ENCODE data around the gene SEZ6.

SEZ6 gene

DNA sequence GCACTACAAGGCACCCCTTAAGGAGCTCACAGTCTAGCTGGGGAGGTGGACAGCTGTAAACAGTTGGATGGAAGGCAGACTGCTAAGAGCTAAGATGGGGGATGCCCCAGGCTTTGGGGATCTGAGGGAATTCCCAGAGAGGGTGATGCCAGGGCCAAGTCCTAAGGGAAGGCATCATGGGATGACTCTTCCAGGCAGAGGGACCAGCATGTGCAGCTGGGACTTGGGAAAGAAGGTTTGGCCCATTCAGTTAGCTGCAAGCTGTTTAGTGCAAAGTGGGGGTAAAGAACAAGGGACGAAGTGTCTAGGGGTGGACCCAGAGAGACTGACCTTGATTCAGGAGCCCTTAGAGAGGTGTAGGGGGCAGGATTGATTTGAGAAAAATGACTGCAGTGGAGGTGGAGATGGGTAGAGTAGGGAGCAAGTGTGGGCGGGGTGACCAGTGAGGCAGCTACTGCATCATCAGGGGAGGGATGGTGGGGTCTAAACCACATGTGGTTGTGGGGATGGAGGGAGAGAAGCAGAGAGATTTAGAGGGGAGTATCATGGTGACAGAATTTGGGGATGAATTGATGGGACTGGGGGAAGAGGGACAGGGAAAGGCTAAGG is 27.4 kb downstream of the SEZ6 start:
- H3K27ac ChIP-seq (ENCODE audit: low read depth, low read length), result no peak overlapping the region
- no peaks in the 10 kb centered on the region for H3K27me3 ChIP-seq (ENCODE audit: control insufficient read depth, insufficient read depth, low read length)
- H3K9ac ChIP-seq (ENCODE audit: low read length), result no peak overlapping the region
- H3K36me3 ChIP-seq (ENCODE audit: control insufficient read depth, insufficient read depth, low read length), result no peaks in the 10 kb centered on the region
- no peak overlapping the region for H3K4me3 ChIP-seq (ENCODE audit: low read length)
- no peaks in the 10 kb centered on the region for H3K4me1 ChIP-seq (ENCODE audit: control insufficient read depth, insufficient read depth, low read length)

DNA sequence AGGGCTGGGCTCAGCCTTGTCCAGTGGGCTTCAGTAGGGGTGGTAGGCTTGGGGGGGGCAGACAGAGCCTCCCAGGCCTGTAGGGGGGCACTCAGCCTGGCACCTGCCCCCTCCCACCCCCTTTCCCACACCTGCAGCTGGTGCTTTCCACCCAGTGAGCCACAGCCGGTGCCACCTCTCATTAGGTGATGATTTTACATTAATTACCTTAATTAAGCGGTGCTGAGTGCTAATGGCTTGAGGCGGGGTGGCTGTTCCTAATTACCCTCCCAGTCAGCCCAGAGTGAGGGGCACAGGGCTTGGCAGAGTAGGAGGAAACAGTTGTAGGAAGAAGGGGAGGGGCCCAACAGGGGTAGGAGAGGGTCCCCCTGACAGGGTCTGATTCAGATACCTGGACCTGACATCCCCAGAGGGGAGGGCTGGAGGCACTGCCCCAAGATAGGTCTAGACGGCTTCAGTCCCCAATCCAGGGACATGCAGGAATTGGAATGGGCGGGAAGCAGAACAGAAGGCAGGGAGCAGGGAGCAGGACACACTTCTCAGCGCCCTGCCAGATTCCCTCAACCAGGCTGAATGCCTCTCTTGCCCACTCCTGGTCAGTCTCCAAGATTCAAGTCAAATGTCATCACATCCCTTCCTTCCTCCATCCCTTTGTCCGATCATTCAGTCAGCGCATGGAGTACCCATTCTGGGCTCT is 28.0 kb downstream of the SEZ6 start:
- Histone ChIP-seq H3K9ac (ENCODE audit: low read length) (no peak overlapping the region), H3K4me3 (ENCODE audit: low read length) (no peak overlapping the region), H3K27ac (ENCODE audit: low read depth, low read length) (no peak overlapping the region), H3K27me3 (ENCODE audit: control insufficient read depth, insufficient read depth, low read length) (no peaks in the 10 kb centered on the region), H3K4me1 (ENCODE audit: control insufficient read depth, insufficient read depth, low read length) (no peaks in the 10 kb centered on the region), H3K36me3 (ENCODE audit: control insufficient read depth, insufficient read depth, low read length) (no peaks in the 10 kb centered on the region)

DNA sequence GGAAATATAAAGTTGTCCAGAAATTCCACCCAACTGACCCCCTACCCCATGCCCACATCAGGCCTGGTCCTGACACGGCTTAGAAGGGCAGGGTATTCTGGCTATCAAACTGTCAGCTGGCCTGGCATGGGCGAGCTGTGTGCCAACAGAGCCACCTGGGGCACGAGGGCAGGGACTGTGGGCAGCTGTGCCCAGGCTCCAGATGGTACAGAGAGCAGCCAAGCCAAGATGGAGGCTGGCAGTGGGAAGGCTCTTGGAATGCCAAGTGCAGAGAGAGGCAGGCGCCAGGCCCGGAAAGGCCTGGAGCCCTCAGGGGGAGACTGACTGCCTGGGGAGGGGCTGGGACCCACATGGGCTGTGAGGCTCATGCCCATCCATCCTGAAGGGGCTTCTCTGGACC is 30.2 kb downstream of the SEZ6 start:
- Histone ChIP-seq H3K4me3 (ENCODE audit: low read length) (no peak overlapping the region), H3K4me1 (ENCODE audit: control insufficient read depth, insufficient read depth, low read length) (no peaks in the 10 kb centered on the region), H3K27ac (ENCODE audit: low read depth, low read length) (no peak overlapping the region), H3K9ac (ENCODE audit: low read length) (no peak overlapping the region), H3K27me3 (ENCODE audit: control insufficient read depth, insufficient read depth, low read length) (no peaks in the 10 kb centered on the region), H3K36me3 (ENCODE audit: control insufficient read depth, insufficient read depth, low read length) (no peaks in the 10 kb centered on the region)

DNA sequence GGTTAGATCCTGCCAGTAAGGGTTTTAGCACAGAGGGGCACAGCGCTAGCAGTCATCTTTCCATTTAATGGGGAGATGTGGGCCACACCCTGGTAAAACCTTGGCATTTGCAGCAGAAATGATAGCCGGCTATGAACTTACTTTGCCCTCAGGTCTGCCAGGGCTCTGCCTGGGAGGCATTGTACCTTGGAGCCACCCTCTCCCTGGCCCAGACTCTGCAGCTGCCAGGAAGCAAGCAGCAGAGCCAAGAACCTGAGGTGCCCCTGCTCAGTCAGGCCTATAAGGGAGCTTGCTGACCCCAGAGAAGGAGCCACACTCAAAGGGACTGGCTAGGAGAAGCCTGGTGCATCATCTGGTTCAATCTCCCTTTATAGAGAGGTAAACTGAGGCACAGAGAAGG is 30.8 kb downstream of the SEZ6 start:
- H3K27ac ChIP-seq (ENCODE audit: low read depth, low read length), result no peak overlapping the region
- no peak overlapping the region for H3K9ac ChIP-seq (ENCODE audit: low read length)
- no peaks in the 10 kb centered on the region for H3K4me1 ChIP-seq (ENCODE audit: control insufficient read depth, insufficient read depth, low read length)
- no peaks in the 10 kb centered on the region for H3K27me3 ChIP-seq (ENCODE audit: control insufficient read depth, insufficient read depth, low read length)
- no peak overlapping the region for H3K4me3 ChIP-seq (ENCODE audit: low read length)
- no peaks in the 10 kb centered on the region for H3K36me3 ChIP-seq (ENCODE audit: control insufficient read depth, insufficient read depth, low read length)

DNA sequence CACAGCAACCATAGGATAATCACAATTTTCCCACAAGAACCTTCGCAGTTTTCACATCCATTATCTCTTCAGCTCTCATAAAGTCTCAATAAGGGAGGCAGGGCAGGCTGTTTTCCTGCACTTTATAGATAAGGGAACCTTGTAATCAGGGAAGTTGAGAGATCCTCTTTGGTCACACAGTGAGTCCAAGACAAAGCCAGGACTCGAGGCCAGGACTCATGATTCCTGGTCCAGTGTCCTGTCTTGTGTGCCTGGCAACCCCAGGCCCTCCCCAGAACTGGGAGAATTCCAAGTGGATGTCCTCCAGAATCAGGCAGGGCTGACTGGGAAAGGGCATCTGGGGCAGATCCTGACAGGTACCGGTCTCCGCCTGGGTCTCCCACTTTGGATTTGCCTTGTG is 31.4 kb downstream of the SEZ6 start:
- H3K27ac ChIP-seq (ENCODE audit: low read depth, low read length), result no peak overlapping the region
- no peaks in the 10 kb centered on the region for H3K4me1 ChIP-seq (ENCODE audit: control insufficient read depth, insufficient read depth, low read length)
- no peaks in the 10 kb centered on the region for H3K27me3 ChIP-seq (ENCODE audit: control insufficient read depth, insufficient read depth, low read length)
- no peak overlapping the region for H3K4me3 ChIP-seq (ENCODE audit: low read length)
- H3K36me3 ChIP-seq (ENCODE audit: control insufficient read depth, insufficient read depth, low read length), result no peaks in the 10 kb centered on the region
- no peak overlapping the region for H3K9ac ChIP-seq (ENCODE audit: low read length)

DNA sequence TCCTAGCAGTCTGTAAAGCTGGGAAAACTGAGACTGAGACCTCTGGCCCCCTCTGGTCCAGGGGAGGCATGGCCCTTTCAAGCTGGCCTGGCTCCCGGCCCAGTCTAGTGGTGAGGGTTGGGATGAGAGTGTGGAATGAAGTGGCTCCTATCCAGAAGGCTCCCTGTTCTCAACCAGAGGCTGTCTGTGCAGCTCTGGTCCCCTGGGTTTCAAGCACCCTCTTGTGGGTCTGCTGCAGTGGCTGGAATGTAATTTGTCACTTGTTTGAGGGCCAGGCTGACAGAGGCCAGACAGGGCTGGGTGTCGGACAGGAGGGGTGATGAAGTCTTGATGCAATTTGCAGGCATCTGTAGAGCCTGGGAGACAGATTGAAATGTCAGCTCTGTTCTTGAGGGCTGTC is 32.4 kb downstream of the SEZ6 start:
- Histone ChIP-seq H3K4me1 (ENCODE audit: control insufficient read depth, insufficient read depth, low read length) (no peaks in the 10 kb centered on the region), H3K36me3 (ENCODE audit: control insufficient read depth, insufficient read depth, low read length) (no peaks in the 10 kb centered on the region), H3K27me3 (ENCODE audit: control insufficient read depth, insufficient read depth, low read length) (no peaks in the 10 kb centered on the region), H3K9ac (ENCODE audit: low read length) (no peak overlapping the region), H3K27ac (ENCODE audit: low read depth, low read length) (no peak overlapping the region), H3K4me3 (ENCODE audit: low read length) (no peak overlapping the region)

DNA sequence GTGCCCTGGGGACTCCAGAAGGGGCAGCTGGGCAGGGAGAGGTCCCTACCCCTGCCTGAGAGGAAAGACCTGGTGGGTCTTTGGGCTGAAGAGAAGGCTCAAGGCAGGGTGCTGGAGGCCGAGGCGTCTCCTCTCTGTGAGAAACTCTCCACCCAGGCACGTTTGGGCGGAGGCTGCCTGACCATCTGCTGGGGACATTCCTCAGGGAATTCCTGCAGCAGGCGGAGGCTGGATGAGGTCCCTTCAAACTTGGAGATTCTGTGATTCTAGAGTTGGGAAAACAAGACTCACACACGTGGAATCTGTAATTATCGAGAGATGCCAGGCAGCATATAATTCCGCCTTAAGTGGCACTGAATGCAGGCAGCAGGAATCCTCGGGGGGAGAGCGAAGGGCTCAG is 33.4 kb downstream of the SEZ6 start:
- Histone ChIP-seq H3K27ac (ENCODE audit: low read depth, low read length) (no peak overlapping the region), H3K36me3 (ENCODE audit: control insufficient read depth, insufficient read depth, low read length) (no peaks in the 10 kb centered on the region), H3K4me3 (ENCODE audit: low read length) (no peak overlapping the region), H3K4me1 (ENCODE audit: control insufficient read depth, insufficient read depth, low read length) (no peaks in the 10 kb centered on the region), H3K9ac (ENCODE audit: low read length) (no peak overlapping the region), H3K27me3 (ENCODE audit: control insufficient read depth, insufficient read depth, low read length) (no peaks in the 10 kb centered on the region)

DNA sequence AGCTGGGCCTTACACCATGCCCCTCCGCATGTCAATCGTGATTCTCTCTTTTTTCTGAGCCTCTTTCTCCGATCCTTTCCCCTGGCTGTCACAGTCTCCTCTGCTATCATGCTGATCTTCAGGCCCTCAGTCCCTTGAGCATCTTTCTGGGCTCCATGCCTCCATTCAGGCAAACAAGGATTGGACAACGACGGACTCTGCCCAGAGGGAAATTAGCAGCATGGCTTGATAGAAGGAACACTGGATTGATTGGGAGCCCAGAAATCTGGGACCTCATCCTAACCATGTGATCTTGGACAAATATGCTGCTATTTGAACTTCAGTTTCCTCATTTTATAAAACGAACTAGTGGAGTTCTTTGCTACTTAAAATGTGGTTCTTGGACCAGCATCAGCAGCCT is 35.0 kb downstream of the SEZ6 start:
- H3K27me3 ChIP-seq (ENCODE audit: control insufficient read depth, insufficient read depth, low read length), result no peaks in the 10 kb centered on the region
- H3K4me3 ChIP-seq (ENCODE audit: low read length), result no peak overlapping the region
- no peak overlapping the region for H3K27ac ChIP-seq (ENCODE audit: low read depth, low read length)
- no peak overlapping the region for H3K9ac ChIP-seq (ENCODE audit: low read length)
- no peaks in the 10 kb centered on the region for H3K4me1 ChIP-seq (ENCODE audit: control insufficient read depth, insufficient read depth, low read length)
- no peaks in the 10 kb centered on the region for H3K36me3 ChIP-seq (ENCODE audit: control insufficient read depth, insufficient read depth, low read length)

DNA sequence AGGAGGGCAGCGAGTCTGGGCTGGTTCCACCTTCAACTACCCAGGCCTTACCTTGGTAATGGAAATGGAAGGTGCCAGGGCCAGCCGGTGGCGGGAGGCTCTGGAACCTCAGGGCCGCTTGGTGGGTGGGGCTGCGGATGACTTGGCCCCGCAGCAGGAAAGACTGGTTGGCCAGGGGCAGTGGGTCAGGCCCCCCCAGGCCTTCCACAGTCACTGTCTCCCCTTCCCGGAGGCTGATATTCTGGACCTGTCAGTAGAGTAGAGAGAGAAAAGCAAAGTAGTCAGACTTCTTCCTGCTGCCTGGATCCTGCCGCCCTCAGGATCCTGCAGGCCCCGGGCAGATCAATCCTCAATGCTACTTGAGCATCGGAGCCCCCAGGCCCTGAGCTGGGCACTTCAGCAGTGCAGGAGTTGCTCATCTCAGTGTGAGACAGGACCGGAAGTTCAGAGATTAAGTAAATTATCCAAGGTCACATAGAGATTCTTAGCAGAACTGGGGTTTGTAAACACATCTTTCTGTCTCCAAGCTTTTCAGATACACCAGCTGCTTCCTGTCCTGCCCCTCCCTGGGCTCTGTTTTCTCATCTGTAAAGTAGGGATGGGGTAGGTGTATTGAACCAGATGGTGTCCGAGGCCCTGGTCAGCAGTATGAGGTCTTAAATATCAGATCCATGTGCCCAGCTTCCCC is 36.0 kb downstream of the SEZ6 start:
- Histone ChIP-seq H3K27ac (ENCODE audit: low read depth, low read length) (no peak overlapping the region), H3K27me3 (ENCODE audit: control insufficient read depth, insufficient read depth, low read length) (no peaks in the 10 kb centered on the region), H3K4me1 (ENCODE audit: control insufficient read depth, insufficient read depth, low read length) (no peaks in the 10 kb centered on the region), H3K9ac (ENCODE audit: low read length) (no peak overlapping the region), H3K36me3 (ENCODE audit: control insufficient read depth, insufficient read depth, low read length) (no peaks in the 10 kb centered on the region), H3K4me3 (ENCODE audit: low read length) (no peak overlapping the region)

DNA sequence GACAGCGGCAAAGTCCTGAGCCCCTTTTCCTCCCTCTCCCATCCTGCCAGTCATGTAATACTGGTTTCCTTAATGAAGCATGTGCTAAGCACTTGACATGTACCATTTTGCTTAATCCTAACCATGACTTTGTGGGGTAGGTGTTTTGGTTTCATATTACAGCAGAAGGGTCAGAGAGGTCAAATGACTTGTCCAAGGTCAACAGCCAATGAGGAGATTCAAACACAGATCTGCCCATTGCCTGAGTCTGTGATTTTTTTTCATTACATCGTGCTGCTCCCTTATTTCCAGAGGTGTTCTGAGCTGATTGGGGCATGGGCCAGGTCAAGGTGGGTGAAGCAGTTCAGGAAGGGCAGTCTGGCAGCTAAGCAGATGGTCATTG is 36.9 kb downstream of the SEZ6 start:
- no peak overlapping the region for H3K27ac ChIP-seq (ENCODE audit: low read depth, low read length)
- no peak overlapping the region for H3K9ac ChIP-seq (ENCODE audit: low read length)
- H3K4me1 ChIP-seq (ENCODE audit: control insufficient read depth, insufficient read depth, low read length), result no peaks in the 10 kb centered on the region
- no peak overlapping the region for H3K4me3 ChIP-seq (ENCODE audit: low read length)
- H3K36me3 ChIP-seq (ENCODE audit: control insufficient read depth, insufficient read depth, low read length), result no peaks in the 10 kb centered on the region
- H3K27me3 ChIP-seq (ENCODE audit: control insufficient read depth, insufficient read depth, low read length), result no peaks in the 10 kb centered on the region

DNA sequence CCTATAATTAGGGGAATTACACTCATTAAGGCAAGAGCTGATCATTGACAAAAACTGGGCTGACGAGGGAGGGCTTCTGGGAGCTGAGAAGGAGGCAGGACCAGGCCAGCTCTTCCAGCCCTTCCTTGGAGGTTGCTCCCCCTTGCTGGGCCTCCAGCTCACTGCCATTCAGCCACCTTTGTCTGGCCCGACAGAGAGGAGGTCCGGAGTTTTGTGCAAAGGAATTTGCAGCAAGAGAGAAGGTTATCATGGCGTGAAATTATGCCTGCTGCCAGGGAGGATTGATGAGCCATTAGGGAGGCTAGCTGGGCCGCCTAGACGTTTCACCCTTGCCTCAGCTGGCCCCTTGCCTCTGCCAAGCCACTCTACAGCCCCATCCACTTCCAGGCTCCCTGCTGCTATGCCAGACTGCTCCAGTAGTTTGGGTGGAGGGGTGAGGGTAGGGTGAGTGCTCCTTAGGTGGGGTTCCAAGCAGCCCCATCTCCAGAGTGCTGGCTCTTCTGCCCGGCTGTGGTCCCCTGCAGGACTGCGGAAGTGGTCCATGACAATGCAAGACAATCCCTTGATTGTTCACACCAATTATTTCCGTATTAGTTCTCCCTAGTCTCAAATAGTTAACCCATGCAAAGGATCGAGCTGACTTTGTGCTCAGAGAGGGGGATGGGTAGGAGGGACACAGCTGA is 37.5 kb downstream of the SEZ6 start:
- no peaks in the 10 kb centered on the region for H3K4me1 ChIP-seq (ENCODE audit: control insufficient read depth, insufficient read depth, low read length)
- no peak overlapping the region for H3K9ac ChIP-seq (ENCODE audit: low read length)
- H3K4me3 ChIP-seq (ENCODE audit: low read length), result no peak overlapping the region
- no peaks in the 10 kb centered on the region for H3K27me3 ChIP-seq (ENCODE audit: control insufficient read depth, insufficient read depth, low read length)
- H3K27ac ChIP-seq (ENCODE audit: low read depth, low read length), result no peak overlapping the region
- no peaks in the 10 kb centered on the region for H3K36me3 ChIP-seq (ENCODE audit: control insufficient read depth, insufficient read depth, low read length)

DNA sequence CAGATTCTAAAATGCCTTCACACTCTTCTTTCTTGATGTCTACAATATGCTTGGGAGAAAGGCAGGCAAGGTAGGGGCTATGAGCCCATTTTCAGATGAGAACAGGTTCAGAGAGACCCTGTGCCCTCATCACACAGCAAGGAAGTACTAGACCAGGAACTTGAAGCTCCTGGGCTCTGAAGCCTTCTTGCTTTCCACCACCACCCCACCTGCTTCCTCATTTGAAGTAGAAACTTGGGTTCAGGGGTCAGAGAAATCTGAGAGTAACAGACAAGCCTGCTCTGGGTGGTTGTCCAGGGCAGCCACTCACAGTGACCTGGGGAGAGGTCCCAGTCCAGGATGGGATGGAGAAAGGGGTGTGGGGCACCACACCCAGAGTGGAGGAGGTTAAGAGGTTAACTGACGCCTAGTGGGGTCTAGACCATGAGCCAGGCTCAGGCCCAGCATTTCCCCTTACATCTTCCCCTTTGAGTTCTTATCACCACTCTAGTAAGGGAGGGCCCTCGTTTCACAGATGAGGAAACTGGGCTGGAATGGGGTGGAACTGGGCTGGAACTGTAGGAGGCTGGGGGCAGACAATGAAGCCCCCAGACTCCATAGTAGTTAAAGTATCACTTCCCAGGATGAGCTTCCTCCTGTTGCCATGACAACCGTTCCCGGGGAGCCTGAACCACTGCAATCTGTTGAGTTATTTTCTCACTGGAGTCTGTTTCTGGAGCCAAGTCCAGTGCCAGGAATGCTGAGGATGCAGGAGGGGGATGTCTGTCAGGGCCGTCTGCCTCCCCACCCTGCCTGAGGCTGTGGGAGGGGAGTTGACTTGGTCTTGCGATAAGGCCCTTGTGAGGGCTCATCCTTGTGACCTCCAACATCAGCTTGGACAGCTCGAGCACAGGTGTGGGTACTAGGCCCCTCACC is 38.4 kb downstream of the SEZ6 start:
- H3K9ac ChIP-seq (ENCODE audit: low read length), result no peak overlapping the region
- H3K4me1 ChIP-seq (ENCODE audit: control insufficient read depth, insufficient read depth, low read length), result no peaks in the 10 kb centered on the region
- no peak overlapping the region for H3K4me3 ChIP-seq (ENCODE audit: low read length)
- H3K27ac ChIP-seq (ENCODE audit: low read depth, low read length), result no peak overlapping the region
- no peaks in the 10 kb centered on the region for H3K36me3 ChIP-seq (ENCODE audit: control insufficient read depth, insufficient read depth, low read length)
- H3K27me3 ChIP-seq (ENCODE audit: control insufficient read depth, insufficient read depth, low read length), result no peaks in the 10 kb centered on the region
